Loucy (cell line): ENCODE data around the gene NOP58.
A peak's percentile ranks its signal among the peaks of the same experiment; 100 is the strongest.
"Not testable (repeated sequence)": the region's sequence is repeated elsewhere in the genome, so short reads cannot be mapped to it uniquely, and the experiment has no call there.

Experiments used
- H2AFZ ChIP-seq: fragments of 200-600 bp; sonication (generic); 2 replicates; pipeline ENCODE4 v1.6.0; 2016; ENCODE audit warnings: antibody characterized with exemption, mild to moderate bottlenecking, low read length, moderate library complexity
- H3F3A ChIP-seq: fragments of 200-600 bp; 2 replicates; pipeline ENCODE4 v1.6.0; 2016; ENCODE audit warnings: antibody characterized with exemption, low read depth, mild to moderate bottlenecking
- H3K27me3 ChIP-seq: fragments of 200-600 bp; sonication (generic); 2 replicates; pipeline ENCODE4 v1.6.1; 2014; ENCODE audit warnings: low read length, mild to moderate bottlenecking; ENCODE audit not compliant: insufficient read depth, poor library complexity, severe bottlenecking
- H3K36me3 ChIP-seq: fragments of 200-600 bp; sonication (generic); 2 replicates; pipeline ENCODE4 v1.6.1; 2016; ENCODE audit warnings: low read length; ENCODE audit not compliant: insufficient read depth
- H3K4me1 ChIP-seq: fragments of 200-600 bp; sonication (generic); 2 replicates; pipeline ENCODE4 v1.5.1; 2014; ENCODE audit warnings: low read length, mild to moderate bottlenecking; ENCODE audit not compliant: insufficient read depth, poor library complexity, severe bottlenecking
- H3K4me2 ChIP-seq: fragments of 200-600 bp; sonication (generic); 2 replicates; pipeline ENCODE4 v1.6.0; 2014; ENCODE audit warnings: antibody characterized with exemption, low read length, low read depth, mild to moderate bottlenecking; ENCODE audit not compliant: poor library complexity, severe bottlenecking
- H3K4me3 ChIP-seq: fragments of 200-600 bp; sonication (generic); 2 replicates; pipeline ENCODE4 v1.5.1; 2014; ENCODE audit warnings: low read length, mild to moderate bottlenecking, mixed read lengths; ENCODE audit not compliant: poor library complexity, severe bottlenecking
- H3K79me2 ChIP-seq: fragments of 200-600 bp; sonication (generic); 2 replicates; pipeline ENCODE4 v1.6.1; 2014; ENCODE audit warnings: low read length; ENCODE audit not compliant: insufficient read depth
- H3K9ac ChIP-seq: fragments of 200-600 bp; sonication (generic); 2 replicates; pipeline ENCODE4 v1.6.0; 2014; ENCODE audit warnings: mild to moderate bottlenecking, low read depth, low read length, moderate library complexity; ENCODE audit not compliant: poor library complexity, severe bottlenecking
- H3K9me2 ChIP-seq: fragments of 200-600 bp; sonication (generic); replicated peaks from 2 replicates; pipeline ENCODE4 v1.6.1; 2016; ENCODE audit warnings: low read depth, low read length, mixed read lengths
- H3K9me3 ChIP-seq: fragments of 200-600 bp; sonication (generic); 2 replicates; pipeline ENCODE4 v1.6.1; 2014; ENCODE audit warnings: mild to moderate bottlenecking, antibody characterized with exemption, low read length, low read depth; ENCODE audit not compliant: insufficient read depth
- H4K20me1 ChIP-seq: fragments of 200-600 bp; sonication (generic); 2 replicates; pipeline ENCODE4 v1.6.0; 2014; ENCODE audit warnings: antibody characterized with exemption, low read length, mild to moderate bottlenecking; ENCODE audit not compliant: insufficient read depth, poor library complexity, severe bottlenecking
- CTCF ChIP-seq: fragments of 200-600 bp; sonication (generic); conservative IDR thresholded peaks from 2 replicates; pipeline ENCODE4 v1.5.1; 2014; ENCODE audit warnings: mild to moderate bottlenecking, antibody characterized with exemption, low read length
- EZH2phosphoT487 ChIP-seq: fragments of 200-600 bp; IDR thresholded peaks from 2 replicates; pipeline ENCODE4 v1.6.1; 2018; ENCODE audit warnings: antibody characterized with exemption, mild to moderate bottlenecking, moderate library complexity, borderline replicate concordance

The NOP58 gene

GRCh38 chr2:202269585-202269984, 4.0 kb downstream of the NOP58 start:
- peaks cover 1% of the 10 kb centered on the region; the same call in 1 of the 2 replicates for H3K36me3 ChIP-seq
- H3K9me3 ChIP-seq = no peaks in the 10 kb centered on the region
- H3F3A ChIP-seq = peaks cover 3% of the 10 kb centered on the region
- peak overlapping the region; percentile 96 for H3K4me3 ChIP-seq
- H3K9me2 ChIP-seq = no peaks in the 10 kb centered on the region
- H4K20me1 ChIP-seq = peaks cover 89% of the 10 kb centered on the region
- H3K27me3 ChIP-seq = no peaks in the 10 kb centered on the region
- H3K79me2 ChIP-seq = peaks cover 91% of the 10 kb centered on the region
- peak overlapping the region; percentile 41 for H3K9ac ChIP-seq
- H3K4me1 ChIP-seq = peaks cover 44% of the 10 kb centered on the region
- peak overlapping the region; percentile 100 for H3K4me2 ChIP-seq
- no peak overlapping the region for H2AFZ ChIP-seq
- TF ChIP-seq EZH2phosphoT487 = no peak
- TF ChIP-seq CTCF = no peak

GRCh38 chr2:202270487-202270886, 4.9 kb downstream of the NOP58 start:
- H3F3A ChIP-seq = peaks cover 3% of the 10 kb centered on the region

GRCh38 chr2:202276078-202276720, 10.6 kb downstream of the NOP58 start:
- not testable (repeated sequence) for H3K9ac ChIP-seq, H2AFZ ChIP-seq, H3K4me2 ChIP-seq, H3K9me3 ChIP-seq, H3K27me3 ChIP-seq, H3K9me2 ChIP-seq, H3K4me3 ChIP-seq, H3F3A ChIP-seq
- peaks cover 64% of the 10 kb centered on the region for H3K36me3 ChIP-seq
- H4K20me1 ChIP-seq = peaks cover 89% of the 10 kb centered on the region
- H3K79me2 ChIP-seq = peaks cover 96% of the 10 kb centered on the region
- H3K4me1 ChIP-seq = peaks cover 24% of the 10 kb centered on the region

More at GRCh38 chr2:202270487-202270886, 4.9 kb downstream of the NOP58 start:
- Histone ChIP-seq H3K4me1 (peaks cover 46% of the 10 kb centered on the region), H3K9me3 (no peaks in the 10 kb centered on the region), H3K4me3 (peak overlapping the region; percentile 96), H3K4me2 (peak overlapping the region; percentile 100), H3K9ac (peak overlapping the region; percentile 41), H3K27me3 (no peaks in the 10 kb centered on the region), H3K9me2 (no peaks in the 10 kb centered on the region), H2AFZ (no peak overlapping the region), H4K20me1 (peaks cover 98% of the 10 kb centered on the region), H3K36me3 (peaks cover 10% of the 10 kb centered on the region; the same call in 1 of the 2 replicates), H3K79me2 (peaks cover 99% of the 10 kb centered on the region)
- TF ChIP-seq EZH2phosphoT487 (no peak), CTCF (no peak)
